ENCODE data around the gene FBN1. TPM values are rescaled to one million over a fixed set of nuclear protein-coding genes. Genes with fewer than 3 reads are reported as not detected.

FBN1 gene
- total RNA-seq, 1 donor from 2014 or later, result 6.9 TPM

GRCh38 chr15:48578965-48579364 is 66.5 kb downstream of the FBN1 start:
- no peak for ATAC-seq

DNA sequence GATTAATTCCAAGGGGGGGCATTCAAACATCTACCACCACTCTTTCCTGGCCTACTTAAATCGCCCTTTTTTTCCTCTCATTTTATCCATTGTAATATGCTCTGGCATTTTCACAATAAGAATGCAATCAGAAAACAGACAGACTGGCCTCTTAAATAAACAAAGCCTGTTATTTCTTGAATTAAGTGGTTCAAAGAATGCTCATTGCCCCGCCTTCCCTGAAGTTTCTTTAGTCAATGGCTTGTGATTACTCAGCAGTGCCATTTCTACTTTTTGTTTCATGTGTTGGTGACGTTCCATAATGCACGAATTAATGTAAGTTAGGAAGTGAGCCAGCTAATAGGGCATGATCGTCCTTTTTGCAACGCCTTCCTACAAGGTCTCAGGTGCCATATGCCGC is 68.0 kb downstream of the FBN1 start:
- peak; percentile 59 for ATAC-seq

GRCh38 chr15:48574187-48574586 is 71.3 kb downstream of the FBN1 start:
- ATAC-seq, result no peak

DNA sequence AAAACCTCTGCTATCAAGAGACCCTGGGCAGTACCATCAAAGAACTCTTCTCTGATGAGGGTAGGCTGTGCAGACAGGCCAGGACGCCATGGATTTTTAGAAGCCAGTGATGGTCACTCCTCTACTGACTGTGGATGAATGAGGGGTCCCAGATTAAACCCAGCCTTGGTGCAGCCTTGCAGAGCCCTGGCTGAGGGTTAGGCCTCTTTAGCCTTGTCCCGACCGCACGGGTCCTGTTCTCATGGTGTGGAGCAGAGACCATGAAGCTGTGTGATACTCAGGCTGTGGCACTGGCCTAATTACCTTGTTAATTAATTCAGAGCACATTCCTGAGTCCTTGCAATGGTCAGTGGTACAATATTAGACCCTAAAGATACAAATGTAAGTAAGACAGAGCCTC is 71.7 kb downstream of the FBN1 start:
- no peak for ATAC-seq

GRCh38 chr15:48572823-48573222 is 72.7 kb downstream of the FBN1 start:
- no peak for ATAC-seq

DNA sequence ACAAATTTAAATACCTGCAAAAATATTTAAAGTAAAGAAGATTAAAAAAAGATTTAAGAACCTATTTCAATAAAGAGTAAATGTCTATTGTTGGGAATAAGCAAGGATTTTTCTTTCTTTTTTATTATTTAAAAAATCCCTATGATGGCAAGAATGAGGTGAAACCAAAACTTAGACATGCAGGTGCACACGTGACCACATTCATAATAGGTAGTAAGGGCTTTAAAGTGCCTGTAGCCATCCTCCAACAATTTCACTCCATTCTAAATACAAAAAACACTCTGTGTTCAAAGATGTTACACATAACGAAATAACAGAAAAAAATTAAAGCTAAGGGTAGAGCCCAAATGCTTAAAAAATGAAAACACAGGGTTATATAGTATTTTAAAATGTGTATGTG is 74.0 kb downstream of the FBN1 start:
- ATAC-seq, result no peak

DNA sequence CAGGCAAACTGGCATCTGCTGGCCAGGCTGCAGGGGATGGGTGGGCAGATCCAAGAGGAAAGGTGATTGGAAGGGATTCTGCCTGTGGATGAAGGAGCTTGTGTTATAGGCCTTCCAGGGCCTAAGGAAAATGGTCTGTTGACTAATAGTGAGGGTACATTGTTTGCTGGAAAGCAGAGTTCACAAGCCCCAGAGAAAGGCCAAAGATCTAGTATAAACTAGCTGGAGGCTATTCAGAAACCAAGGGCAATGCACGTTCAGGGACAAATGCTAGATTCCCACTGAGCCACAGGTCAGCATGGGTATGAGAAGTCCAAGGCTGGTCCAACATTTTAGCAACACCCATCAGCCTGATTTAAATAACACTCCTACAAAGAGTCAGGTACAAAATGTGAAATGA is 74.7 kb downstream of the FBN1 start:
- ATAC-seq, result no peak

DNA sequence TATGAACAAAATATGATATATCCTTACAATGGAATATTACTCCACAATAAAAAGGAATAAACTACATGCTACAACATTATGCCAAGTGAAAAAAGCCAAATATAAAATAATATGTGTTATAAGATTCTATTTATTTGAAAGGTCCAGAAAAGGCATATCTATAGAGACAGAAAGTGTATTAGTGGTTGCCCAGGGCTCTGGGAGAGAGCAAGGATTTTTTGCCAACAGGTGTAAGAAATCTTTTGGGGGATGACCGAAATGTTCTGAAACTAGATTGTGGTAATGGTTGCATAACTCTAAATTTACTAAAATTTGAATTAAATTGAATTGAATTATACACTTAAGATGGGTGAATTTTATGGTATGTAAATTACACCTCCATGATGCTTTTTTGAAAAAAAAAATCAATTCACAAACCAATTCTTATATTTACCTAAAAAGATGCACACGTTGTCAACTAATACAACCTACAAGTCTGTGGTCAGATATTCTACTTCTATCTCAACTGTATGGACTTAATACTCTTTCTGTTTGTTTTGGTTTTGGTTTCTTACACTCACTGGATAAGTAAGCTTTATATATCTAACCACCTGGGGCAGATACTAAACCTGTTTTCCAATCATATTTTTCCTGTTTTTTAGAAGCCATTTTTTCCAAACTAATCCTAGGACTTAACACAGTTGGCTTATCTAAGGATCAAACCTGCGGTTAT is 75.8 kb downstream of the FBN1 start:
- no peak for ATAC-seq

DNA sequence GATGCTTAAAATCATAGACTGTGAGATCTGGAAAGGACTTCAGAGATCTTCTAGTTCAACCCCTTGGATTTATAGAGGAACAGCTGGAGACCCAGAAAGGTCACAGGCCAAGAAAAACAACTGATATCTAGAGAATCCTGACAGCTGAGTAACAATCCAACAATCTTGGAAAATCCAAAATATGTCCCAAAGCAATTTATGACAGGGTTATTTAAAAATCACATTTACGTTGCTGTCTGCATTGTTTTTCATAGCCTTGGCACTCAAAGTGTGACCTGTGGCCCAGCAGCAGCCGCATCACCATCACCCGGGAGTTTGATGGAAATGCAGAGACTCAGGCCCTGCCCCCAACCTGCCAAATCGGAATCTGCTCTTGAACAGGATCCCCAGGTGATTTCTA is 78.8 kb downstream of the FBN1 start:
- no peak for ATAC-seq

DNA sequence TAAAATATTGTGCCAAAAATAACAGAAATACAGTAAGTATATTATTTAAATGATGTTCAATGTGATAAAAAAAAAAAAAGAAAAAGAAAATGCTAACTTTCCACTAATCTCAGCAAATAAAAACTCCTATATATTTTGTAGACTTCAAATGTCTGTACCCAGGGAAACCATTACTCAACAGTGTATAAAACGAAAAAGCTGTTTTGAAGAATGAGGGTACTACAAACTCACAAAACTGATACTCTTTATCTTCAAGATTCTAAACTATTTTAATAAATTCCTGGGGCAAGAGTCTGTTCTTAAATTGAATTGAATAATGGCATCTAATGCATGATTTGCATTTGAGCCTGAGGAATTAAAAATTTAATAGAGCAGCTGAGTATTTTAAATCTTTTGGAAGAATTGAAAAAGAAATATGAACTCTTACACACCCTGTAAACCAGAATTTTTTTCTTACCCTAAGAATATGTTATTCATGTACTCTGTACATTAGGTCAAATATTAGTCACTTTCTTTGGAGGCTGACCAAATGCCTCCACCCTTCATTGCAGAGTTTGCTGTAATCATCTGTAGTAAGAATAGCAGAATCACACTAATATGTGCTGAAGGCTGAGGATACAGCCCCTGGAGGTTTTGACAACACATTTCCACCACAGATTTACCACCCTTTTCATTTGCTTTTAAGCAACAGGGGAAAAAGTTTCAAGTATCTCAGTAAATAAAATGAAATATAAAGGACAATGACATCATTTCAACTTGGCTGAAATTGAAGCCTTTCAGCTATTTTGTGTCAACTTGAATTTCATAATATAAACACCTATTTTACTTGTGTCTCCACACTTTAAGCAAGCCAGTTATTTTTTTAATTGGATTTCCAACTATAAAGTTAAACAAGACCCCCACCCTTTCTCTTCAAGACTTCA is 79.7 kb downstream of the FBN1 start:
- ATAC-seq, result peak; percentile 85

DNA sequence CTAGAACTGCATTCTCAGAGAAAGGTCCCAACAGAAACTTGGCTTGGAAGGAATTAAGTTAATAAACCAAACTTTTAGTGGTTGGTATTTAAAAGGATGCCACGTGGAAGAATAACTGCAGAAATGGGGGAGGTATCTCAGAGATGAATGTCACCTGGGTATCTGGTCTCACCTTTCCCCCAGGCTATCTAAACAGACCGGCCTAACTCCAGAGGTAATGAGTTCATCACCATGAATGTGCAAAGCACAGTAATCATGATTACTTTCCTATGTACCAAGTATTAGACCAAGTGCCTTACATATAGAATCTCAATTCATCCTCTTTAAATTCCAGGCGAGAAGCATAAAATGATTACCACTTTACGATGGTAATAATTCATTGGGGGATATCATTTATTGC is 80.8 kb downstream of the FBN1 start:
- ATAC-seq, result no peak

- ATAC-seq, result no peak
Measured at GRCh38 chr15:48563934-48564333, 81.6 kb downstream of the FBN1 start.

- peak; percentile 42 for ATAC-seq
Measured at GRCh38 chr15:48560321-48561051, 85.0 kb downstream of the FBN1 start.

DNA sequence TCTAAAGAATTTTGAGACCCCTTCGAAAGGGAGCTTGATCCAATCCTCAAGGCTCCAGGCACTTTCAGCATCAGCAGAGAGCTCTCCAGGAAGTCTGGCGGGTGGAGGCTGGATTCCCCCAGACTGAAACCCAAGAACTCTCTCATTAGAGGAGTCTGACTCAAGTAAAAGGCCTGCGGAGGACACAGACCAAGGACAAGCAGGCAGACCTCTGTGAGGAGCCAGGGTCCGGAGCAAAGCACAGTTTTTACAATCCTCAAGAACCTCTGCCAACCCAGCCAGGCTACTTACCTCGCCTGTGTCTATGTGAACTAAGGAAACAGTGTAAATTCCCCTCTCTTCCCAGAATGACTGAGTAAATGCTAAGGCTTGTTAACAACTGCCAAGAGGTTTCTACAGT is 86.2 kb downstream of the FBN1 start:
- no peak for ATAC-seq

- no peak for ATAC-seq
Measured at GRCh38 chr15:48558226-48558625, 87.3 kb downstream of the FBN1 start.

DNA sequence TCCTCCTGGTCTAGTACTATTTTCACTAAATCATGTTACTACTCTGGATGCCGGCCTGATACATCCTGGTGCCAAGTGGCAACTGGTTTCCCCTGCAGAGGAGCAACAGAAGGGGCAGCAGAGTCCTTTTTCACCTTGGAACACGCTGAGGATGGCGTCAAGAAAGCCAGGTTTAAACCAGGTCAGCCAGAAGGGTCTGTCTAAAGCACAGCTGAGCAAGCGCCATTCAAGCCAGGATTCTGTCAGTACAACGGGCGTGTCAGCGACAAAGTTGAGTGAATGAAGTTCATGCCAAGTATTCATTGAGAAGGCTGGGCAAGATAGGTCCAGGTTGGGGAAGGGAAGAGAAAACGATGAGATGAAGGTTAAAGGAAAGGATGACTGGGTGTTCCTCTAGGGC is 88.2 kb downstream of the FBN1 start:
- ATAC-seq, result no peak

DNA sequence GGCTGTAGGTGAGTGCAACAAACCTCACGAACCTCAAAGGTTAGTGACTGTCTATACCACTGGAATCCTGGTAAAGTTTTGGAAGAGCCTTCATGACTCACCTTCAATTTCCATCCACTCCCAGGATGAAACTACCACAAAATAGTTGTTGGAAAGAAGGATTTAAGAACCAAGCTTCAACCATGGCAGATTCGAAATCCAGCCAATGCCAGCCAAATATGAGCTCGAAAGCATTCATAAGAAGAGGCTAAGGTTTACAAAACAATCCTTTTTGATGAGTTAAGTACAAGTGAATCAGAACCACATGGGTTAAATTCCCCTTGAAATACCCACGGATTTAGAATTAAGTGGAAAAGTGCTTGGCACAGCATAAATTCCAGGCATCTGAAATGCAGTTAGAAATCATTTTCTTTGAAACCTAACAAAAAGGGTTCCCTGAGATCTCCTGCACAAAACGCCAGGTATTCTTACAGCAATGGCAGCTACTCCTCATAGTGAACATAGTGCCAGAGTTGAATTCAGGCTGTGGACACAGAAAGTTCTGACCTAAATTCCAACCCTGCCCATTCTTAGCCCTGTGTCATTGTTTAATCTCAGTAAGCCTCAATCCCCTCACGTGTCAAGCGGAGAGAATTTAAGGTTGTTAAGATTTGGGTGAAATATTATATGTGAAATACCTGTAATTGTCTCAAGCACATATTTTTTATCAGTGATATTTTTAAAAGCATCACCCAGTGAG is 89.2 kb downstream of the FBN1 start:
- no peak for ATAC-seq

DNA sequence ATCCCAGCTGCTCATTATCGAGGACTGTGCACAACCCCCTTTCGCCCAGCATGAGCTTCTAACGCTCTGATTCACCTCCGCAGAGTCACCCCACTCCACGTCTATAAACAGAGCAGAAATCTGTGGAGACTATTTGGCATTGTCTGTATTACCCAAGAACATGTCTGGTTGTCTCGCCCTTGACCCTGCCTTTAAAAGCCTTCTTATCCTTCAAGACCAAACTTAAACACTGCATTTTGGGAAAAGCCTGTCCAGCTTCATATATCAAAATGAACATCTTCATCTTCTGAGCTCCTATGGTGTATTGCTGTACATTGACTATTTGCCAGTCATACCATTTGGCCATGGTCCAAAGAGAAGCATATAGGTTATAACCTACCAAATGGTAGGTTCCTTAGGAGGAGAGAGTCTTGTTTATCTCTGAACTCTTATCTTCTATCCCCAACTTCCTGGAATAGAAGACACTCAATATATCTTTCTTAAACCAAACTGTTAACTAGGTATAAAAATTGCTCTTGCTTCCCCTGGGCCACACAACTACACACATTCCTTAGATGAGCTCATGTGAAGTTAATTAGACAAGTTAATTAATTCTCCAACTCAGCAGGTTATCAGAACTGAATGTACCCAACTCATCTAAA is 90.1 kb downstream of the FBN1 start:
- no peak for ATAC-seq

- ATAC-seq, result no peak
Measured at GRCh38 chr15:48554112-48554511, 91.4 kb downstream of the FBN1 start.

DNA sequence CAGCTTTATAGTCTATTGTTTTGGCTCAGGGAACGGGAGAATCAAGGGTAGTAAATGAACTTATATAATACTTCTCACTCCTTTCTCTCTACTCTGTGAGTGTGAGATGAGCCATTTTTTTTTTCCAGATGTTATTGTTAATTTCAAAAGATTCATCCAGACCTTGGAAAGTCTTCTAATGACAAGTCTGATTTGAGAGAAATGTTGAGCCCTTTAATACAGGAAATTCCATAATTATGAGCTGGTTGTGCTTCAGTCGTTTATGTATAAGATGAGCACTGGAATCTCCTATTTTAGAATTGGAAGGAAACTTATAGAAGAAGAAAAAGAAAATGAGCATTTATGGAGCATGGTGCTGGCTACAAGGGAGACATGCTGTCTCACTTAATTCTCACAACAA is 92.0 kb downstream of the FBN1 start:
- ATAC-seq, result no peak

DNA sequence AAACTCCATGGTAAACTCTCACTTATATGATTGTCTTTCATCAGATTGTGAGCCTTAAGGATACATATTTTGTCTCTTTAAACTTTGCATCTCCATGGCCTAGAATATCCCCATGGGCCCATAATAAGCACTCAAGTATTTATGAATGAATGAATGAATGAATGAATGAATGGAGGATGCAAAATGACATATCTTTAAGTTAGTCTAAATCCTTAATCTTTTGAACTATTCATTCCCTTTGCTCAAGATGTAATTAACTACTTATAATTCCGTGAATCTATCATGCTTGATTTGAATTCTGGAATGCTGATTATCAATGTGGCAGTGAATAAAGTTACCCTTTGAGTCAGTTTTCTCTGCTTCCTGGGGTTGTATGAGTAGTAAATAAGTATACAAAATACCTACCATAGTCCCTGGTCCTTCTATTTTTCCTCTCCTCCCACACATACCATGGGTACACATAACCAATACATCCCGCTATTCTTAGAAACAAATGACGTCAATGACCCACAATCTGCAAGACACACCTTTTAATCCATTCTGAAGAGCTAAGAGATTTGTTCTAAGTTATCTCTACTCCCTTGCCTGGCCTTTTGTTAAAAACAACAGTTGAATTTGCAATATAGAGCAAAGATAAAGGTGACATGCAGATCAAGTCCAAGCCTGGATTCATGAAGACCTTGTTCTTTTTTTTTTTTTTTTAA is 94.5 kb downstream of the FBN1 start:
- ATAC-seq, result no peak

All from esophagus mucosa (tissue), 1 donor.